Fibroblast of upper back skin (primary cell): Measurements from ENCODE around the gene ESYT2.
A peak's percentile ranks its signal among the peaks of the same experiment; 100 is the strongest.

Source experiments
- DNase-seq: peaks from one replicate; pipeline ENCODE4 v3.0.0-alpha.2; 2013

Gene ESYT2

DNA sequence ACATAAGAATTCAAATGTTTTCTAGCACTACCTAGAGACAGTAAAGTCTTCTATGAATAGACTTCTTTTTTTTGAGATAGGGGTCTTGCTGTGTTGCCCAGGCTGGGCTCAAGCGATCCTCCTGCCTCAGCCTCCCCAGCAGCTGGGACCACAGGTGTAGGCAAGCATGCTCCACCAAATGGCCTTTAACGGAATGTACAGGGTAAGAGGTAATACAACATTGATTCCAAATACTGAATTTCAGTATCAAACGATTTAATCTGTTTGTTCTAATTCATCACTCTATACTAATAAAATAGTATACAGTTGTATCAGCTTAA, 68.9 kb downstream of the ESYT2 start:
- DNase-seq, result no peak

DNA sequence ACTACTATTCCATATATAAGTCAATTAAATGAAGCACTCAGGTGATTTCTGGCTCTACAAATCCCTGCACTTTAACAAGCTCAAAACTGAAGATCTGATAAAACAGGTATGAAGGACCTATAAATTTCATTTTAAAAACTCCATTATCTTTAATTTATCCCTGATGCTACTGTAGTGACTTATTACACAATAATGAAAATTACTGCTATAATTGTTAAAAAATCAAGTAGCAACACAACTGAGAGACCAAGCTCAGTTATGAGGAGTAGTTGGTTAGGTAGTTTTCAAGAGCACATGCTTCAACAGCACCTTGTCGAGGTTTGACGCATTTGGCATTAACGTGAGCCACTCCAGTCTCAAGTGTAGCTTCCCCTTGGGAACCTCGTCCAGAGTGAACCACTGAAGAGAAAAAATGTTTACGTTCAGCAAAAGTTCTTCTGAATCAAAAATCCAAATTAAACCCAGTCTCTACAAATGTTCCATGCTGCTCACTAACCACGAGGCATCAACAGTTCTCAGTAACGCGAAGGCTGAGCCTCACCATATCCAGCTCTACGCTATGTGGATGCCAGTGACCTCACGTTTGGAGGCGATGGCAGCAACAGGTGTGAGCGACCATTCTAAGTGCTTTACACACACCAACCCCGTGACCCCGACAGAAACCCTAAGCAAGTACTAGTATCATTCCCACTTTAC, 69.4 kb downstream of the ESYT2 start:
- no peak for DNase-seq

DNA sequence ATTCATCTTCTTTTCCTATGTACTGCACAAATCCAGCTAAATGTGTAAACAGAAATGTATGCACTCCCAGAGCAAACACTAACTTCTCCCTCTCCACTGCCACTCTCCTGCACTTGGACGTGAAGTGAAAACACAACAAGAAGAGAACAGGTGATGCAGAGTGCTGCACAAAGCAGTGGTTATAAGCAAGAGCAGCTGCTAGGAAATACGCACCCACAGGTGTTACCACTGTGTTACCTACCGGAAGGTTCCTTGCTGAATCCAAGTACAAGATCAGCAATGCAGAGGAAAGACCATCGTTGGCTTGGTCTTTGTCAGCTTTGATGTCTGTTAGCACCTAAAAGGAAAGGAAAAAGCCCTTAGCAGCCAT, 70.1 kb downstream of the ESYT2 start:
- no peak for DNase-seq

DNA sequence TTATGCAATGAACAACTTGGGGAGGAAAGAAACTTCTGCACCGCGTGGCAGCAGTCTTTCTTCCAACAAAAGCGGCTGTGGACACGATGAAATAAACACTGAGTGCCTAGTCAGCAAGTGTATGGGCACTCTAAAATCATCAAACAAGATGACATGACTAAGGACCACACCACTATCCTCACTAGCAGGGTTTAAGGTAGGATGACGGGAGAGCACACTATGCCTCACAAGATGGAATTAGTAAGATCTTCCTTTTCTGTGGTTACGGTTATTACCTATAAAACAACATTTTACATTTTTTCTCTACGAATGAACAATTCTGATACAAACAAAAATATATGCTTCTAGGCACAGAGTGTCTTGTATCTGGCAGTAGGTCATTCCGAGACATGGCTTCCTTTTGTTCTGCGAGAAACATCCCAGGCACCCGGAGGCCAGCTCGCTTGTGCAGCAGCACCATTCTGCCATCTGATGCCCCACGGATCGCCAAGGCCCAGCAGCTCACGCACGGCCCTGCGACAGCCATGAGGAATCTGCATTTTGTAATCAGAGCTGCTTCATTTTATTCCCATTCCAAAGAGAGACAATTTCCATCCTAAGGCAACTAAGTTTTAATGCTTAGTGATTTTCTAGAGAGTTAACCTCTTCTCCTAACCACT, 70.6 kb downstream of the ESYT2 start:
- no peak for DNase-seq

DNA sequence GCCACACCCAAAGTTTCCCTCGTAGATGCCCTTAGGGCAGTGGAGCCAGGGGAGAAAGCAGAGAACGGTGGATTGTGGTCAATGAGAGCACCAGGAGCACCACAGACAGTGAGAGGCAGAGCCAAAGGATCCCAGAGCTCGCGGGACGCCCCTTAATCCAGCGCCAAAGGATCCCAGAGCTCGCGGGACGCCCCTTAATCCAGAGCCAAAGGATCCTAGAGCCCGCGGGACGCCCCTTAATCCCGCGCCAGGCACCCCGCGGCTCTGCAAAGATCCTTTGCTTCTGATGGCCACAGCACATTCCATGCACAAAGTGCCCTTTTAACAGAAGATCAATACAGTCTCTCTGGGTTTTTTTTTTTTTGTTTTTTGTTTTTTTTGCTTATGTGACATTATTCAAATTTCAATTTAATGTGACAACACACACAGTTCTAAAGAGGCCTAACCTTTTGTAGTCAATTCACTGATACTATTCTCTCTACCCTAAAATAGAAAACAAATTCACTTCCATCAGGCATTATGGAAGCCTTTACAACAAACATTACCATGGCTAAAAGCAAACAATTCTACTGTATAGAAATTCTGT, 71.8 kb downstream of the ESYT2 start:
- no peak for DNase-seq

DNA sequence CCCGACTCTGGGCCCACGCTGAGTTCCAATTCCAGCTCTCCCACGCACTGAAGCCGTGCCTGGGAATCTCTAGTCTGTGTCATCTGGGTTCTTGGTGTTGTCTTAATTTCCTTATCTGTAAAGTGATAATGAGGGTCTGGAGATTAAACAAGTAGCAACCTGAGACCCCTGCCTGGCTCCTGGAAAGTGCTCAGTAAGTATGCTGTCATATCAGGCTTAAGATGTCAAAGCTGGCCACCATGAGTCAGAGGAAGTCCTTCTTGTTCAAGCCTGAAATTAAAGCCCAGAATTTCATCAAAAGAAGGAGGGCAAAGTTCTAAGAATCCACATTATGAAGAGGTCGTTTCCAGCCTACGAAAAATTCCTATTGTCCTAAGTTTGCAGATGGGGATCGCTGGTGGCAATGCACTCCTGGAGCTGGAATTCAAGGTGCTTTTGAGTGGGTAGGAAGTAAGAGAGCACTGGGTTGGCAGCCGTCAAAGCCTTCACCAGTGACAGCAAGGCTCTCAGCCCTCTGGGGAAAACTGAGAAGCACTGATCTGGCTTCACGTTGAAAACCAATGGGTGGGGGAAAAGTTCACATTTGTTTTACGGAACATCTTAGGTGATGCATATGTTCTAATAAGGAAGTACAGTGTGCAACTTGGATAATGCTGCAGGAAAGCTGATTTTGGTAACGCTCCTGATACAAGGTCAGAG, 74.4 kb downstream of the ESYT2 start:
- no peak for DNase-seq

DNA sequence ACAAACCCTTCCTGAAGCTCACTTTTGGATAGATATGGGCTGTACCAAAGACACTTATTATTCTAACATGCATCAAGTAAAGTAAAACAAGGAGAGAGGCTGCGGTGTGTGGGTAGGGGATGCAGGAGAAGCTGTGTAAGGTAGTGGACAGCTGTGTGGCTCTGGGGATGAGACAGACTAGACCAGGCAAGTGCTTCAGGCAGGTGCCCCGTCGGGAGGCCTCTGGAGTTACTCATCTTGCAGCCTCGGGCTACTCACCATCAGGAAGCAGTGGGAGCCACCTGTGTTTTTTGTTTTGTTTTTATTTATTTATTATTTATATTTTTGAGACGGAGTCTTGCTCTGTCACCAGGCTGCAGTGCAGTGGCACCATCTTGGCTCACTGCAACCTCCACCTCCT, 75.4 kb downstream of the ESYT2 start:
- DNase-seq, result no peak

DNA sequence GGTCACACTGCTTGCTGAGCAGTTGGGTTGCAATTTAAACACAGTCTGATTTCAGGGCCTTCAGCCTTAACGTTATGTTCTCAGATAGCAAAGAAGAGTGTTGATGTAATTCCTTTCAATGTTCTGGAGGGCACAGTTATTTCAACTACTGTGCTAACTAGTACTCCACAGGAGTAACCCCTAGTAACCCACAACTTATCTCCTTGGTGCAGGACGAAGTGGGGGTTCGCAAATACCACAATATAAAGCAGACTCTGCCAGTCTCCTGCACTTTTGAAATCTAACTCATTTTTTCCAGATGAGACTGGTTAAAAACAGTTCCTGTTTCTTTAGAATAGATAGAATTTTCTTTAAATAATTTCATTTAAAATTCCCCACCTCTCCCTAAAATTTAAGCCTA, 77.6 kb downstream of the ESYT2 start:
- no peak for DNase-seq

DNA sequence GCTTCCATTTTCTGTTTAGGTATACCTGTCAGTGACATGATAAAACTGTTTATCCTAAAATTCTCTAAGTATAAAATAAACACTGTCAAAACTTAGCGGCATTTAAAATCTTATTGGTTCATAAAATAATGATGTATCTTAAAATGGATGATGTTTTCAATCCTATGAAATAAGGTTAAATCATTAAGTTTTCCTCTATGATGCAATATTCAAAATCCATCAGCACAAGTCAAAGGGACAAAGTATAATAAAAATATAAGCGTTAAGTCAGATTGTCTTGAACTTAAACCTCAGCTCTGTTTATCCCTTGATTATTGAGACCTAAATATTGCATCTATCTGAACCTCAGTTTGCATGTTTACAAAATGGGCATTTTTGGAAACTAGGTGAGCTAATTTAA, 78.1 kb downstream of the ESYT2 start:
- DNase-seq, result no peak

DNA sequence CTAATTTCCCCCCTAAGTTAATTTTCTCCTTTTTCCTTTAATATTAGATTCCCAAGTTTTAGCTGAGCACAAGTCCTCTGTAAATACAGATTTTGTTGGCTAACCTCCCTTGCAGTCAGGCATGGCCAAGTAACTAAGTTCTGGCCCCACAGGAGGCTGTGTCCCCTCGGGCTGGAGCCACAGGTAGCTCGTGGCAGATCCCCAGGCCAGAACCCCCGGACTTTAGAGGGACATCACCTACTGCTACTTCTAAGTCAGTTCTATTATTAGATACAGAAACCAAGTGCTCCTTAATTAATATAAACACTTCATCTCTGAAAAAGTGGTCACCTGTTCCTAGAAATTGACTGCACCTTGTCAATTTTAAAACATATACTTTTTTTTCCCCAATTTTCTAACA, 78.6 kb downstream of the ESYT2 start:
- DNase-seq, result no peak

DNA sequence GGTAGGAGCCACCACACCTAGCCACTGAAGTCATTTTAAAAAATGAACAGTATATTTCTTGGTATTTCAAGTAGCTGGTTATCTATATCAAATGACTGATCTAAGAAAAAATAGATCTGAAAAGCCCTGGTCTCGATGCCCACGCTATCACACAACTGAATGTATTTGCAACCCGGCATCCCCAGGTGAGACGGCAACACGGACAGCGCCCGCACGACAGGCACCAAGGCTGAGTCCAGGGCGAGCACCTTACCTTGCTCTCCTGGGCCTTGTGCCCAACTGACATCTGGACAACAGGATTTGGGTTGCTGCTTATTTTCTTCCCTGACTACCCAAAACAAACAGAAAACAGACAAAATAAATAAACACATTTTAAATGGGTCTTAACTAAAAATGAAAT, 79.9 kb downstream of the ESYT2 start:
- no peak for DNase-seq

DNA sequence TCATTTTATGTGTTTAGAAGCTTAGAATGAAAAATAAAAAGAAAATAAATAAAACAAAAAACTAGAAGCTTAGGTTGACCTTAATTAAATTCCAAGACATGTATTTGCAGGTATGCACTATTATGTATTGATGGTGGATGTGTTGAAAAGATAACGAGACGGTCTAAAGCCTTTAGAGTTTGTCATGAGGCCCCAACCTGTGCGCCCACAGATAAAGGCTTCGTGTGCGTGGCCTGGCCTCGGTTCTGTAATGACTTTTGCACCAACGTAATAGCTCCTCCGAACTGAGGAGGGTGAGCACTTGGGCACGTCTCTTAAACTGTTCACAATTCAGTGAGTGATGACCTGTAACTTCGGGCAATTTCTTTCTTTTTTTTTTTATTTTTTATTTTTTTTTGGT, 81.0 kb downstream of the ESYT2 start:
- DNase-seq, result no peak

DNA sequence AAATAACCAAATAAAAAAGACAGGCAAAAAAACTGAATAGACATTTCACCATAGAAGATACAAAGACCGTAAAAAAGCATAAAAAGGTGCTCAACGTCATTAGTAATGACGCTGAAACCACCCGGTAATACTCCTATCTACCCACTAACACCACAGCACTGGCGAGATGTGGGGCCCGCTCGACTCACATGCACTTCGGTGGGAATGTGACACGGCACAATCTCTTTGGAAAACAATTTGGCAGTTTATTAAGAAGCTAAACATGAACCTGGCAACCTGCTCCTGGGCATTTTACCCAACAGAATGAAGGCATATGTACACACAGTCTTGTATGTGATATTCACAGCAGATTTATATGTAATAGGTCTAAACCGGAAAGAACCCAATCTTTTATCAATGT, 81.9 kb downstream of the ESYT2 start:
- DNase-seq, result no peak

DNA sequence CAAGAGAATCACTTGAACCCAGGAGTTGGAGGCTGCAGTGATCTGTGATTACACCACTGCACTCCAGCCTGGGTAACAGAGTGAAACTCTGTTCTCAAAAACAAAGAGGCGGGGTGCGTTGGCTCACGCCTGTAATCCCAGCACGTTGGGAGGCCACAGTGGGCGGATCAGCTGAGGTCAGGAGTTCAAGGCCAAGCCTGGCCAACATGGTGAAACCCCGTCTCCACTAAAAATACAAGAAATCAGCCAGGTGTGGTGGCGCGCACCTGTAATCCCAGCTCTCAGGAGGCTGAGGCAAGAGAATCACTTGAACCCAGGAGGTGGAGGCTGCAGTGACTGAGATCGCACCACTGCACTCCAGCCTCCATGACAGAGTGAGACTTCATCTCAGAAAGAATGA, 82.4 kb downstream of the ESYT2 start:
- DNase-seq, result no peak

DNA sequence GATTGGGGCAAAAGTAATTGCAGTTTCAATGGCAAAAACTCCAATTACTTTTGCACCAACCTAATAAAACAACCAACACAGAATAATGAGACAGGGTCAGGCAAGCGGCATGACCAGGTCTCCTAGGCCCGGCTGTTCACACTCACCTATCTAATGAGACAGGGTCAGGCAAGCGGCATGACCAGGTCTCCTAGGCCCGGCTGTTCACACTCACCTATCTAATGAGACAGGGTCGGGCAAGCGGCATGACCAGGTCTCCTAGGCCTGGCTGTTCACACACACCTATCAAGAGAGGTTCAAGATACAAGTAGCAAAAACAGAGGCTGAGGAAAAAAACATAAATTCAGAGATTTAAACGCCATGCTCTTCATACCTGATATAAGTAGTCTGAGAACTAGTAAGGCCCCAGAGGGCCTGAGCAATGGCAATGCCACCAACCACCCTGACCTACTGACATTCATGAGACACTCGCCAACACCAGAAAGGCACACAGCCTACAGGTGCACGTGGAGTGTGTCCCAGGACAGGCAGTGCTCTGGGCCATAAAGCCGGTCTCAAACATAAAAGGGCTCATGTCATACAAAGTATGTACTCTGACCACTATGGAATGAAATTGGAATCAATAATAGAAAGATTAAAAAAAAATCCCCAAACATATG, 84.1 kb downstream of the ESYT2 start:
- no peak for DNase-seq

DNA sequence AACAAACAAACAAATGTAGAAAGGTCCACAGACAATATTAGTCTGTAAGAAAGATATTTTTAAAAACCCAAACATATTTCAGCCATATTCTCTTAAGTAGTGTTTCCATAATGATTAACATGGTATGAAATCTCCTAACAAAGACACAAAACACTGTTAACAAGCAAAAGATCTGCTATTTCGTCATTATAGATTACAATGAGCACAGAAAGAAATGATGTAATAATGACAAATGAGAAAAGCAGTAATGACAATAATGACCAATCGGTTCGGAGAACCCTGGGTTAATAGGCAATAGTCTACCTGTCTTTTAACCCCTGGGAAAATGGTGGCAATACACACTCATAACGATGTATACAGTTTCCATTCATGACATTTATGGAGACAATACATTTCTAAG, 85.2 kb downstream of the ESYT2 start:
- no peak for DNase-seq

DNA sequence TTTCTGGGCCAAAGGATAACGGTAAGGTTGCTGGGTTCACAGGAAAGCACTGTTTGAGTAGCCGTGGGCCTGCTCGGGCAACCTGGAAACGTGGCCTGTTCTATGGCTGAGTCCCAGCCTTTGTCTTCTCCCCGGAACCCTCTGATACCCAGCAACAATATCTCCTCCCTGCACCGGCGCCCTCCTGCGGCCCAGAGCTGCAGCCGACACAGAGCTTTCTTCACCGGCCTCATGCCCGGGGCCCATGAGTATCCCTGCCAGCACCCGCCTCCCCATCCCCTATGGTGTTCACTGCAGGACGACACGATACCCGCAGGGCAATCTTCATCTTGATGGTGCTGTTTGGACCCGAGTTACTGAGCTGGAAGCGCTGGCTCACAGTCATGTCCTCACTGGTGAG, 86.1 kb downstream of the ESYT2 start:
- no peak for DNase-seq

DNA sequence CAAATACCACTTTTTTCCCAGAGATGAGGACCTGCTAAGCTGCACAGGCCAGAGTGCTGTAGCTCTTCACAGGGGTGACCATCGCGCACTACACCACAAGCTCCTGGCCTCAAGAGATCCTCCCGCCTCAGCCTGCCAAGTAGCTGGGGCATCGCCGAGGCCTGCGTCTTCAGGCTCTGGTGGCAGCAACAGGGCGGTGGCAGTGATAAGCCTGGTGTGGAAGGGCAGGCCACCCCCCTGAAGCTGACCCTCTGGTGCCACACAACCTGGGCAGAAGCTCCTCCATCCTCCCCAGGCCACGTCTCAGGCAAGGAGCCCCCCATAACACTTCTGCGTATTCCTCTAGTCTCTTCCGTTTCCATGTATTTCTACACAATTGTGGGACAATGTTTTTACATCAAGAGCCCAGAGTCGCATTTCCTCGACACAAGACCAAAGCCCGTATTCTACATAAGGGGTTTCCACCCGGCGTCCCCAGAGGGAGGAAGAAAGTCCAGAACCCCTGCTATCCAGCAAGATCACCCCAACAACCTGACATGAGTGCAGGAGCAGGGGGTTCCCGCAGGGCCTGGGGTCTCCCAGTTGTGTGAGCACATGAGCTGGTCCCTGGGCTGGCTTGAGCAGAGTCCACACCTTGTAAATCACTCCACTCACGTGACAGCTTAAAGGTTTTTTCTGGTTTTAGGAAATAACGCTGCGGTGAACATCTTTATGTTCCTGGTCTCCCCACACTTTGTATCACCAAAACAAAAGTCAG, 87.1 kb downstream of the ESYT2 start:
- DNase-seq, result no peak

DNA sequence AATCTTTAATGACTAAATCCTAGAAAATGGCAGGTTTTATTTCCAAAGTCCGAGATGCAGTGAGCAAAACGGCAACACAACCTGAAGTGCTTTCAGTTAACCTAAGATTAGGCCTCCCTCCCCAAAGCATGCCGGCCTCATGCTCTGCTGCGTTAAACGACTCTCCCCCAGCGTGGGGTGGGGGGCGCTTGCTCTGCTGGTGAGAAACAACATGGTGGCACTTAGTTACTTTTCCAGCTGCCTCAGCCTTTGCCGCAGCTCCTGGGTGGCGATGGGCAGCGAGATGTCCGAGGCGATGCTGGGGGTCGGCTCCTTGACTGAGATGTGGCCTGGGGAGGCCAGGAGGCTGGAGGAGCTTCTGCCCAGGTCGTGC, 88.0 kb downstream of the ESYT2 start:
- DNase-seq, result no peak

DNA sequence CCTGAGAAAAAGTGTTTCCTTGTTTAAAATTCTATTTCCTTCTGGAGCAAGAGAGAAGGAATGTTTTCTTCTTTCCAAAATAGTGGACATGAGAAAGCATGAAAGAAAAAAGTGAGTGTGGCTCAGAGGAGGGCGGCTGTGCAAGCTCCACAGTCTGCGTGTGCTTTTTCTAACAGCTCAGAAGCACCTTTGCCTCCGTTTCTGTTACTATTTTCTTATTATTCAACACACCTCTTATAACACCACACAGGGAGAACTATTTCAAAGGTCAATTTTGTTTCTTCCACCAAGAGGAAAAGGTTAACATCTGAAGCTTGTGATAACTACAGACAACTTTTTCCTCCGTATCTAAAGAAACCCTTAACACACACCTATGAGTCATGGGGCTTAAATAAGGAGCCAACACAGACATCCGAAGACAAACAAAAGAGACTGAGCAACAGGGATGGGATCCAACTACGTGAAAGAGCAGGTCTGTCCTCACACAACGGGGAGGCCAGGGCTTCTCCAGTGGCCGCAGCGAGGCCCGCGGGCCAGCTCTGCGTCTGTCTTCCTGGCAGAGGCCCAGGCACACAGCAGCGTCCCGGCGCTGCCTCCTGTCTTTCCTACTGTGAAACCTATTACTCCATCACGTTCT, 88.5 kb downstream of the ESYT2 start:
- peak; percentile 71 for DNase-seq

DNA sequence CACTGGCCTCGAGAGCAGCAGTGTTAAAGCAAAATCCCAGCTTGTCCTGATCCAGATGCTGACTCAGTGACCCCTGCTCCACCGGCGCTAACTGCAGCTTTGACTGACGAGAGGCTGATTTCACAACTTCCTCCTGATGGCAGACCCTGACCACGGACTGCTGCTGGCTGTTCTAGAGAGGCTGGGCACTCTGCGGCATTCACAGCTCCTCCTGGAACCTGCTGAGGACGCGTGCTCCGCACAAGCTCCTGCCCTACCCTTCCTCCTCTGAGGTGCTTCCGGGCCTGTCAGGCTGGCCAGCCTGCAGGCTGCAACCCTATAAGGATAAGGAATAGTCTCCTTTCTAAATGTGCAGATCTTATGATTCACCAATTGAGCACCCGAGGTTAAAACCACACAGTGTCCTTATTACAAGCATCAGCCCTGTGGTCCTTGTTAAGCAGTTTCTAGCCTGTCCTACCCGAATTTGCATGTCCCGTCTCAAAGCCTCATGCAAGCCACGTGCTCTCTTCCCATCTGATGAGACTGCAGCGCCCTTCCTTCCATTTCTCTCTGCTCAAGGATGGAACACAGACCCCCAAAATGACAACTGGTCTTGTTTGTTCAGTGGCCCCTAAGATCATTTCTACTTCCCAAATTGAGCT, 89.2 kb downstream of the ESYT2 start:
- DNase-seq, result peak; percentile 79

DNA sequence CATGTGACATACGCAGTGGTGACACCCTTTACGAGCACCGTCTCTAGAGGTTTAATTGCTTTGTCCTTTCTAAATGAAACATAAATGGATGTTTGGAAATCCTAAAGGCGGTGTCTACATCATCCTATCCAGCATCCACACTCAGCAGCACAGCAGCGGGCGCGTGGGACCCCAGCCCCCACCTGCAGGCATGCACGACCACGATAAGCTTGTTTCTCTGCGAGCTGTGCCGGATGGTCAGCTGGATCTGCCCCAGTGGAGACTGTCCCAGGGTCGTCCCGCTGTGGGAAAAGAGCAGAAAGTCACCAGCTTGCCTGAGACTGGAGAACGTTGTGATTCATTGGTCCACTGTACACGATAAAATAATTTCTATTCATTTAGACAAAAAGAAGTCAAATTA, 90.5 kb downstream of the ESYT2 start:
- no peak for DNase-seq
